Fibroblast of lung (primary cell): ENCODE results near the gene TANGO6. TPM values are rescaled to one million over a fixed set of nuclear protein-coding genes. Genes with fewer than 3 reads are reported as not detected.

ENCODE experiments used
- DNase-seq, 2 donors: peaks; one replicate each; pipeline versions ENCODE4 v3.0.0 to v3.0.0-alpha.2; 2010; ENCODE audit warnings: low read depth in 2 of 2
- H2AFZ ChIP-seq: 2 replicates; pipeline ENCODE4 v1.5.1; 2012; ENCODE audit warnings: low read length, control low read depth, inconsistent platforms
- H3K27ac ChIP-seq: 2 replicates; pipeline ENCODE4 v1.5.1; 2011; ENCODE audit warnings: low read length, control low read depth; ENCODE audit not compliant: insufficient read depth
- H3K27me3 ChIP-seq: 2 replicates; pipeline ENCODE4 v1.5.1; 2011; ENCODE audit warnings: mild to moderate bottlenecking, low read length; ENCODE audit not compliant: control insufficient read depth, insufficient read depth
- H3K36me3 ChIP-seq: 2 replicates; pipeline ENCODE4 v1.5.1; 2011; ENCODE audit warnings: low read length; ENCODE audit not compliant: control insufficient read depth, insufficient read depth
- H3K4me1 ChIP-seq: 2 replicates; pipeline ENCODE4 v1.5.1; 2011; ENCODE audit warnings: low read length; ENCODE audit not compliant: control insufficient read depth, insufficient read depth; ENCODE audit errors: extremely low read depth
- H3K4me2 ChIP-seq: 2 replicates; pipeline ENCODE4 v1.5.1; 2011; ENCODE audit warnings: low read length, control low read depth; ENCODE audit not compliant: insufficient read depth; ENCODE audit errors: extremely low read depth
- H3K4me3 ChIP-seq, 4 experiments: fragments of 200-600 bp in 1 of 4; sonication (generic) in 1 of 4; replicated peaks in 1 of 4; 2 replicates each; pipeline ENCODE4 v1.5.1; 2011 to 2016; ENCODE audit warnings: low read length in 4 of 4, low read depth in 3 of 4, mild to moderate bottlenecking in 3 of 4, control low read depth in 2 of 4, inconsistent platforms in 1 of 4, mixed read lengths in 1 of 4; ENCODE audit not compliant: insufficient read depth in 1 of 4; ENCODE audit errors: control extremely low read depth in 1 of 4
- H3K79me2 ChIP-seq: 2 replicates; pipeline ENCODE4 v1.5.1; 2012; ENCODE audit warnings: mild to moderate bottlenecking, low read length, inconsistent platforms; ENCODE audit not compliant: control insufficient read depth, insufficient read depth
- H3K9ac ChIP-seq: 2 replicates; pipeline ENCODE4 v1.5.1; 2011; ENCODE audit warnings: mild to moderate bottlenecking, low read length, control low read depth; ENCODE audit not compliant: insufficient read depth
- H3K9me3 ChIP-seq: 2 replicates; pipeline ENCODE4 v1.5.1; 2012; ENCODE audit warnings: low read depth, low read length; ENCODE audit not compliant: control insufficient read depth, insufficient read depth
- H4K20me1 ChIP-seq: 2 replicates; pipeline ENCODE4 v1.5.1; 2011; ENCODE audit warnings: low read length; ENCODE audit not compliant: control insufficient read depth, insufficient read depth; ENCODE audit errors: extremely low read depth
- EZH2 ChIP-seq: IDR thresholded peaks from 2 replicates; pipeline ENCODE4 v1.5.1; 2012; ENCODE audit warnings: low read length, control low read depth, mild to moderate bottlenecking; ENCODE audit errors: missing control alignments
- polyA plus RNA-seq, 2 donors: library from polyadenylated mRNA; depleted of rRNA in 1 of 2; stranded (reverse) in 1 of 2; unstranded in 1 of 2; fragments of >200 nt; gene quantifications; 2 replicates each; pipeline ENCODE4 v1.2.1, GENCODE V29; 2011 to 2012; ENCODE audit warnings: missing spikeins in 1 of 2
- total RNA-seq: library from RNA; depleted of rRNA; stranded (reverse); fragments of >200 nt; gene quantifications from 2 replicates; pipeline ENCODE4 v1.2.1, GENCODE V29; 2014
- TF ChIP-seq, protein P1 (sequence below), 2 donors: IDR thresholded peaks in 1 of 2; conservative IDR thresholded peaks in 1 of 2; 1 replicate in 1 of 2; 2 replicates in 1 of 2; pipeline ENCODE4 v1.5.1; 2011 to 2012; ENCODE audit warnings: low read length in 2 of 2, control low read depth in 1 of 2, inconsistent platforms in 1 of 2, low read depth in 1 of 2, mild to moderate bottlenecking in 1 of 2

The TANGO6 gene
- total and polyA plus RNA-seq, 2 donors (not counting 1 experiment from before 2014, with no cell fraction given) = 6.5 to 29.9 TPM

DNA sequence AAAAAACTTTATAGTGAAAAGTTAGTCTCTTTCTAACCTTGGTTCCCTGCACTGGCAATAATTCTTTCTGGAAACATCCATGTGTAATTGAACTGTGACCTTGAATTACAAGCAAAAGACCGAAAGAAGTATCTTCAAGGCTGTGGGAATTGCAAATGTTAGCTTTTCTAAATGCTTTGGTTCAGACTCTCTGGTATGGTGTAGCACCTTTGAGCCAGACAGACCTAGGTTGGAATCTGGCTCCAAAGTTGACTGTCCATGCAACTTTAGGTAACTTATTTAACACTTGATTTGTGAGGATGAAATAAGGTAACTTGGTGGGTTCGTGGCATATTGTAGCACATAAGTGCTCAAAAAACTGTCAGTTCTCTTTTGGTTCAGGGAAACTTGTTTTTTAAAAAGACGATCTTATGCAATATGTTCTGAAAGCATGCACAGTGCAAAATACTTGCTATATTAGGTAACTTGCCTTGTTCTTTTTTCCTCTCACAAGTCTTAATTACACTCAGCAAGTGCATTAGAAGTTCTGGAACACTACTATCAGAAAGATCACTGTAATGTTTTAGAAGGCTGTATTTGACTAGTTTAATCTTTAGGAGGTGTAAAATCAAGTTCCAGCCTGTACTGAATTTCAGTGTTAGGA lies 46.3 kb downstream of the TANGO6 start:
- H3K4me3 ChIP-seq = no peak overlapping the region
- TF ChIP-seq, protein P1, sequence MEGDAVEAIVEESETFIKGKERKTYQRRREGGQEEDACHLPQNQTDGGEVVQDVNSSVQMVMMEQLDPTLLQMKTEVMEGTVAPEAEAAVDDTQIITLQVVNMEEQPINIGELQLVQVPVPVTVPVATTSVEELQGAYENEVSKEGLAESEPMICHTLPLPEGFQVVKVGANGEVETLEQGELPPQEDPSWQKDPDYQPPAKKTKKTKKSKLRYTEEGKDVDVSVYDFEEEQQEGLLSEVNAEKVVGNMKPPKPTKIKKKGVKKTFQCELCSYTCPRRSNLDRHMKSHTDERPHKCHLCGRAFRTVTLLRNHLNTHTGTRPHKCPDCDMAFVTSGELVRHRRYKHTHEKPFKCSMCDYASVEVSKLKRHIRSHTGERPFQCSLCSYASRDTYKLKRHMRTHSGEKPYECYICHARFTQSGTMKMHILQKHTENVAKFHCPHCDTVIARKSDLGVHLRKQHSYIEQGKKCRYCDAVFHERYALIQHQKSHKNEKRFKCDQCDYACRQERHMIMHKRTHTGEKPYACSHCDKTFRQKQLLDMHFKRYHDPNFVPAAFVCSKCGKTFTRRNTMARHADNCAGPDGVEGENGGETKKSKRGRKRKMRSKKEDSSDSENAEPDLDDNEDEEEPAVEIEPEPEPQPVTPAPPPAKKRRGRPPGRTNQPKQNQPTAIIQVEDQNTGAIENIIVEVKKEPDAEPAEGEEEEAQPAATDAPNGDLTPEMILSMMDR (conservative IDR thresholded peaks at IDR 0.05 in 1 of 2, IDR thresholded peaks at IDR 0.05 in 1 of 2; ENCODE audit: low read depth in 1 of 2, low read length in 2 of 2) = no peak
- TF ChIP-seq EZH2 = no peak
- no peak for DNase-seq

GRCh38 chr16:68892214-68892613 lies 48.9 kb downstream of the TANGO6 start:
- Histone ChIP-seq H3K79me2 (no peaks in the 10 kb centered on the region), H3K4me1 (no peaks in the 10 kb centered on the region), H2AFZ (no peak overlapping the region), H3K9ac (no peak overlapping the region), H3K9me3 (no peaks in the 10 kb centered on the region), H3K36me3 (no peaks in the 10 kb centered on the region), H3K27ac (no peak overlapping the region), H3K4me2 (no peak overlapping the region), H3K4me3 (no peak overlapping the region), H3K27me3 (no peaks in the 10 kb centered on the region), H4K20me1 (no peaks in the 10 kb centered on the region)
- DNase-seq = no peak
- TF ChIP-seq, protein P1 (conservative IDR thresholded peaks at IDR 0.05 in 1 of 2, IDR thresholded peaks at IDR 0.05 in 1 of 2; ENCODE audit: low read depth in 1 of 2, low read length in 2 of 2) = no peak
- no peak for TF ChIP-seq EZH2

More for the DNA sequence above, 46.3 kb downstream of the TANGO6 start:
- Histone ChIP-seq H3K79me2 (no peaks in the 10 kb centered on the region), H3K27ac (no peak overlapping the region), H3K36me3 (no peaks in the 10 kb centered on the region), H3K9ac (no peak overlapping the region), H3K27me3 (no peaks in the 10 kb centered on the region), H4K20me1 (no peaks in the 10 kb centered on the region), H3K9me3 (no peaks in the 10 kb centered on the region), H2AFZ (no peak overlapping the region), H3K4me1 (no peaks in the 10 kb centered on the region), H3K4me2 (no peak overlapping the region)

DNA sequence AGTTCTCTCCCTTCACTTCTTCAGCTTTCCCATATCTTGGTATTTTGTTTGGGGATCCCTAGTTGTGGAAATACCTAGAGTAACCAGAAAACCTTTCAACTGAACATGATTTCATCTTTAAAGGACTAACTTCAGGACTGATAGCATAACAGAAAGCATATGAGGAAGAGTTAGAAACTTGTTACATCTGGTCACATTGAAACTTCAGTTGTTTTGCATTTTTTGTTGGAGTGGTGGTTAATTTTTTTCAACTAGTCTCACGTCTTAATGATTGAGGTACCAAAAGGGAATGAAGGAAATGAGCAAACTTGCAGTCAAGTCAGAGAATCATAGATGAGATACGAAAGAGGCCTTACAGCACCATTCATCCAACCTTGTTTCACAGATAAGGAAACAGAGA lies 49.6 kb downstream of the TANGO6 start:
- Histone ChIP-seq H3K9me3 (no peaks in the 10 kb centered on the region), H2AFZ (no peak overlapping the region)

More for the DNA sequence above, 49.6 kb downstream of the TANGO6 start:
- Histone ChIP-seq H3K4me2 (no peak overlapping the region), H3K36me3 (no peaks in the 10 kb centered on the region), H3K9ac (no peak overlapping the region), H3K79me2 (no peaks in the 10 kb centered on the region), H3K27ac (no peak overlapping the region), H3K27me3 (no peaks in the 10 kb centered on the region), H3K4me1 (no peaks in the 10 kb centered on the region), H4K20me1 (no peaks in the 10 kb centered on the region), H3K4me3 (no peak overlapping the region)
- no peak for TF ChIP-seq EZH2
- TF ChIP-seq, protein P1 (conservative IDR thresholded peaks at IDR 0.05 in 1 of 2, IDR thresholded peaks at IDR 0.05 in 1 of 2; ENCODE audit: low read depth in 1 of 2, low read length in 2 of 2) = no peak
- DNase-seq = no peak
